Esophagus (tissue), 2 donors: ENCODE data around the gene ESPNL. TPM values are rescaled to one million over a fixed set of nuclear protein-coding genes. Genes with fewer than 3 reads are reported as not detected.

ENCODE experiments used
- H3K27ac ChIP-seq, 2 donors: one replicate each; pipeline ENCODE4 v1.5.1; 2013; ENCODE audit warnings: low read depth in 2 of 2, mild to moderate bottlenecking in 2 of 2, inconsistent platforms in 1 of 2, low read length in 1 of 2, moderate library complexity in 1 of 2
- H3K27me3 ChIP-seq, 2 donors: one replicate each; pipeline ENCODE4 v1.6.1; 2013; ENCODE audit warnings: low read length in 2 of 2, control low read depth in 1 of 2, mild to moderate bottlenecking in 1 of 2; ENCODE audit not compliant: insufficient read depth in 2 of 2, control insufficient read depth in 1 of 2
- H3K36me3 ChIP-seq, 2 donors: one replicate each; pipeline ENCODE4 v1.6.1; 2013; ENCODE audit warnings: low read length in 1 of 2; ENCODE audit not compliant: control insufficient read depth in 2 of 2, insufficient read depth in 2 of 2
- H3K4me1 ChIP-seq, 2 donors: one replicate each; pipeline ENCODE4 v1.6.1; 2013; ENCODE audit warnings: low read length in 1 of 2; ENCODE audit not compliant: control insufficient read depth in 2 of 2, insufficient read depth in 2 of 2
- H3K4me3 ChIP-seq, 2 donors: one replicate each; pipeline ENCODE4 v1.5.1; 2013; ENCODE audit warnings: low read length in 2 of 2, mild to moderate bottlenecking in 2 of 2, low read depth in 1 of 2, moderate library complexity in 1 of 2
- H3K9me3 ChIP-seq, 2 donors: one replicate each; pipeline ENCODE4 v1.6.1; 2013; ENCODE audit warnings: mild to moderate bottlenecking in 2 of 2, low read depth in 1 of 2, low read length in 1 of 2, moderate library complexity in 1 of 2; ENCODE audit not compliant: control insufficient read depth in 2 of 2, insufficient read depth in 1 of 2
- WGBS, 2 donors: extraction: QIAGEN DNeasy Blood & Tissue Kit; methylation state at CpG; one replicate each; pipeline ENCODE4 v1.1.7; 2013; 5-methylcytosine and 5-hydroxymethylcytosine counted together
- polyA plus RNA-seq, 2 donors: library from polyadenylated mRNA; stranded (reverse); fragments of 200-250 nt; gene quantifications; one replicate each; pipeline ENCODE4 v1.2.3, GENCODE V29; 2013
- donor health status: healthy with polysubstance abuse.
- donor health status: Bipolar disorder and iron deficiency.

ESPNL gene
- polyA plus RNA-seq, 2 donors: 0.09 to 0.12 TPM

DNA sequence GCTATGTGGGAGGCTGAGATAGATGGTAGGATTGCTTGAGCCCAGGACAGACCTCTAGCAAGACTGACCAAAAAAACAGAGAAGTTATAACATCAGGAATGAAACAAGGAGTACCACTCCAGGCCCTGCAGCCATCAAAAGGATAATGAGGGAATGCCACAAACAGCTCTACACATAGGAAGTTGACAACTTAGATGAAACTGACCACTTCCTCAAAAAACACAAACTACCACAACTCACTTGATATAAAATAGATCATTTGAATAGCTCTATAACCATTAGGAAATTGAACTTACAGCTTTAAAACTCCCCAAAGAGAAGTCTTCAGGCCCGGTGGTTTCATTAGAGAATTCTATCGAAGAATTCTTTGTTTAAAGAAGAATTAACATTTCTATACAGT, 12.9 kb upstream of the ESPNL start:
- Histone ChIP-seq H3K4me3 (no peak overlapping the region), H3K27me3 (no peaks in the 10 kb centered on the region), H3K36me3 (peaks cover 0 to 12% of the 10 kb centered on the region in 2 donors), H3K9me3 (no peaks in the 10 kb centered on the region), H3K27ac (no peak overlapping the region), H3K4me1 (no peaks in the 10 kb centered on the region)
- 73 to 78% methylated on average over 2 of the region's 2 CpGs for WGBS, 2 donors

DNA sequence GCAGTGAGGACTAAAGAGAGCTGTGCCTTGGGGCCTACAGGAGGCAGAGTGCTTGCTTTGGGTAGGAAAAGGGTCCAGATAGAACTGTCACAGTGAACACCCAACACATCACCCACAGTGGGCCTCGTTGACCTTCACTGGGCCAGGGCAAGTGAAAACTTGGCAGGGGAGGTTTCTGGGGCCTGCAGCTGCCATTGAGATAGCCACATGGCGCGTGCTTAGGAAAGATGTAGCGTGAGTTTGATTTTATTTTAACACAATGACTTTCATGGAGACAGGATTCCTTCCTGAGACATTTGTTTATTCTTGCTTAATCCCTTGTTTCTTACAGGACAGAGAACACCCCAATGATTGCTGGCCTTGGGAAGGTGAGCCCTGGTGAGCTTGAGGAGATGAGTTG, 9.3 kb upstream of the ESPNL start:
- H3K4me1 ChIP-seq: no peaks in the 10 kb centered on the region

DNA sequence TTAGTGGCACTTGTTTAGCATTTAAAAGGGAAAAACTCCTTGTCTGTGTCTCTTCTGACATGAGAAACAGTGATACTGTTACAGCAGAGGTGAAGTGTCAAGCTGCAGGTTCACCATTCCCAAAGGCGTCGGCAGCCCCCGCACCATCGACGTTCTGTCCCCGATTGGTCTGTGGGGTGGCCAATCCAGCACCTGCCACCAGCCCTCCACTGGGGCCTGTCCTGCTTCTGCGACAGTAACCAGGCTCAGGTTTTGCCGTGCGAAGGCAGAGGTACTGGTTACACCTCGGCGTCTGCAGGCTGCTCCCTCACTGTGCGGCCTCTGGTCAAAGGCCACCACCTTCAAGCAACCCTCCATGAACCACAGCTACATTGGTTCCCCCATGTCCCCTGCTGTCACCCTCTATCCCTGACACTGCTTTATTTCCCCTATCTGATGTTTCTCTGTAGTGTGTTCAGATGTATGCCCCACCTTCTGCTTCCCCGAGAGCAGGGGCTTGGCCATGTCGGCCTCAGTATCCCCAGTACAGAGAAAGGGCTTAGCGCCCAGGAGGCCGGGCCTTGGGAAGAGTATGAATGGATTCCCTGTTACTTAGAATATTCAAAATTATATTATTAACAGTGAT, 8.6 kb upstream of the ESPNL start:
- Histone ChIP-seq H3K27ac (no peak overlapping the region), H3K27me3 (no peaks in the 10 kb centered on the region), H3K9me3 (no peaks in the 10 kb centered on the region), H3K4me1 (no peaks in the 10 kb centered on the region), H3K36me3 (peaks cover 0 to 5% of the 10 kb centered on the region in 2 donors), H3K4me3 (no peak overlapping the region)
- 95 to 96% methylated on average over 16 of the region's 16 CpGs for WGBS, 2 donors

More for the DNA sequence above, 9.3 kb upstream of the ESPNL start:
- Histone ChIP-seq H3K36me3 (peaks cover 0 to 5% of the 10 kb centered on the region in 2 donors), H3K4me3 (no peak overlapping the region), H3K27me3 (no peaks in the 10 kb centered on the region), H3K9me3 (no peaks in the 10 kb centered on the region), H3K27ac (no peak overlapping the region)
- WGBS, 2 donors: 88 to 91% methylated on average over 4 of the region's 4 CpGs

DNA sequence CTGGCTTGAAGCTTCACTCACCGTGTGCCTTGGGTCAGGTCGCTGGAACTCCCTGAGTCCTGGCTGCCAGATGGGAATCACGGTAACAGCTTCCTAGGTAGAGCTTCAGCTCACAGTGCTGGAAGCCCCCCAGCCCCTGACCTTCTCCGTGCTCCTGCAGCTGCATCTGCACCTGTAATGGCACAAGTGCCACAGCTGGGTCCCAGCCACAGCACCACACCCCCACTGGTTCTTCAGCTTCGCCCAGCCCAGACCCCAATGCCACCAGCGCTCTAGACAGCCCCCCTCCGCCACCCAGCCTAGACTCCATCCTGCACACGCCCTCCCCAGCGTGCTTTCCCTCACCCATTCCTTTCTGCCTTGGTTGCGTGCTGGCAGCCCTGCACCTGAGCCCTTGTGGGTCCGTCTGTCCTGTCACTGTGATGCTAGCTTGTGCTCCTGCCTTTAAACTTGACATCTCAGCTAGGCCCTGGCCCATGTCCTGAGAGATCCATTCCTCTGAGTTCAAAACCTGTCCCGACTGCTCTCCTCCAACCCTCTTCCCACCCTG, 7.6 kb upstream of the ESPNL start:
- 95% methylated on average over 12 of the region's 12 CpGs for WGBS, 2 donors
- H3K27me3 ChIP-seq: no peaks in the 10 kb centered on the region
- no peaks in the 10 kb centered on the region for H3K4me1 ChIP-seq
- H3K27ac ChIP-seq: no peak overlapping the region
- H3K4me3 ChIP-seq: no peak overlapping the region
- peaks cover 0 to 5% of the 10 kb centered on the region in 2 donors for H3K36me3 ChIP-seq
- H3K9me3 ChIP-seq: no peaks in the 10 kb centered on the region

DNA sequence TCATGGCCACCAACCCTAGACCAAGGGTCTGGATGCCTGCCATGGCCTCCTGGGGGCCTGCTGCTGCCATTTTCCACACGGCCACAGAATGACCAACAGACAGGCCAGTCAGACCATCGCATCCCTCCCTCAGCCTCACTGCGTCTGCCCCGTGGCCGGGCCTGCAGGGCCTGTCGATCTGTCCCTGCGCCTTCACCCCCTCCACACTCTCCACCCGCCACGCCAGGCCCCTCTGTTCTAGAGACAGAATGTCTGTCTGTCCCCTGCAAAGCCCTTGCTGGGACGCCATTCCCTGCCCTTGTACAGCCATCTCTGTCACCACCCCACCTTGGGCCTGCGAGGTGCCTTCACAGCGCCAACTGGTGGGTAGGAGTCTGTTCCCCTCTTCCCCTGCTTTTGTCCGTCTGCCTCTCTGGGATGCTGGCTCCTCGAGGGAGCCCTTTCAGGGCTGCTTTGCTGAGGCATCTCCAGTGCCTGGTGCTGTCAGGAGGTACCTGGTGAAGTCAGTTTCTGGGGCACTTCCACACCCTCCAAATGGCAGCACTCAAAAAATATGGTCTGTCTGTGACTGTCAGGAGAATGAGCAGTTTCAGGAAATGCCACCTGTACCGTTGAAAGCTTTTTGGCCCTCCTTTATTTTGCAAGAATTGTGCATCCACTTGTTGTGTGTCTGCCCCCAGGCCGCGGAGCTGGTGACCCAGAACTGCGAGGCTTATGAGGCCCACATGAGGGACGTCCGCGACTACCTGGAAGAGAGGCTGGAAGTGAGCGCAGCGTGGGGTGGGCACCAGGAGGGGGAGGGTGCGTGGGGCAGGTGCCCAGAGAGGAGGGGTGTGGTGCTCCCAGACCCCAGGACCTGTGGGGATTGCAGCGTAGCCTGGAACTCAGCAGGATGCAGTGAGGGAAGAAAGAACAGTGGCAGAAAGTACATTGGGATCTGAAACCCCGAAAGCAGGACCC, 6.7 kb upstream of the ESPNL start:
- Histone ChIP-seq H3K36me3 (peaks cover 0 to 5% of the 10 kb centered on the region in 2 donors), H3K4me3 (no peak overlapping the region), H3K27ac (no peak overlapping the region), H3K27me3 (no peaks in the 10 kb centered on the region), H3K4me1 (peaks cover 0 to 3% of the 10 kb centered on the region in 2 donors), H3K9me3 (no peaks in the 10 kb centered on the region)
- 88 to 91% methylated on average over 26 of the region's 26 CpGs for WGBS, 2 donors

DNA sequence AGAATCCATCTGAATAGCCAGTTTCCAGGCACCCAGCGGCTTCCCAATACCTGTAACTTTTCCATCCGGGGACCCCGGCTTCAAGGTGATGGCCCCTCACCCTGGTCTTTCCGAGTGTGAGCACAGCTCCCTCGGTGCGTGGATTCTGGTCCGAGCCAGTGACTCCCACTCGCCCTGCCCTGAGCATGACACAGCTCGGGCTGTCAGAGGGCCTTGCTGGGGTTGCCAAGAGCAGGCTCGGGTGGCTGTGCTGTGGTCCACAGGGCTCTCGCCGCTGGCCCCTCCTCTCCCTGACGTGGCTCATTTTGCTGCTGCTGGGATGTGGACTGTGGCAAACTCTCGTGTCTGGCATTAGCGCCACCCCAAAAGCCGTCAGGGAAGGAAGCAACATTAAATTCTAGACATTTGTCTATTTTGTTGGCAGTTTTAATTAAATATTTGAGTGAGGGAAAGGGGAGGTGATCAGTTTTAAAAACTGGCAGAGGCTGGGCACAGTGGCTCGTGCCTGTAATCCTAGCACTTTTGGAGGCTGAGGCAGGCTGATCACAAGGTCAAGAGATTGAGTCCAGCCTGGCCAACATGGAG, 5.6 kb upstream of the ESPNL start:
- peaks cover 0 to 6% of the 10 kb centered on the region in 2 donors for H3K4me1 ChIP-seq
- 88 to 92% methylated on average over 17 of the region's 17 CpGs for WGBS, 2 donors
- H3K9me3 ChIP-seq: no peaks in the 10 kb centered on the region
- peaks cover 0 to 5% of the 10 kb centered on the region in 2 donors for H3K36me3 ChIP-seq
- H3K27me3 ChIP-seq: no peaks in the 10 kb centered on the region
- no peak overlapping the region for H3K27ac ChIP-seq
- no peak overlapping the region for H3K4me3 ChIP-seq

DNA sequence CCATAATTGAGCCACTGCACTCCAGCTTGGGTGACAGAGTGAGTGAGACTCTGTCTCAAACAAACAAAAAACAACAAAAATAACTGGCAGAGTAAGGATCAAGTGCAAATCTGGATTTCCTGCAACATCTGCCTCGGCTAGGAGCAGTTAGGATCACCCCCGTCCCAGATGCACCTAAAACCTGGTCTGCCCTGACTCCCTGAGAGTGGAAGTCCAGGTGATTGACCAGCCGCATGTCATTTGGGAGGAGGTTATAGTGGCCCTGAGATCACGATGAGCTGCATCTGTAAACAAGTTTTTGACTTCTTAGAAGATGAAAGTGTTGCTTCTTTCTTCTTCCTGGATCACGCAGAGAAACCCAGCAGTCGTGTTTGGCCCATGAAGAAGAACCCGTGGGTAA, 5.0 kb upstream of the ESPNL start:
- Histone ChIP-seq H3K4me3 (no peak overlapping the region), H3K27me3 (no peaks in the 10 kb centered on the region), H3K4me1 (peaks cover 0 to 6% of the 10 kb centered on the region in 2 donors), H3K9me3 (no peaks in the 10 kb centered on the region), H3K36me3 (peaks cover 0 to 5% of the 10 kb centered on the region in 2 donors), H3K27ac (no peak overlapping the region)
- 86 to 91% methylated on average over 7 of the region's 7 CpGs for WGBS, 2 donors

DNA sequence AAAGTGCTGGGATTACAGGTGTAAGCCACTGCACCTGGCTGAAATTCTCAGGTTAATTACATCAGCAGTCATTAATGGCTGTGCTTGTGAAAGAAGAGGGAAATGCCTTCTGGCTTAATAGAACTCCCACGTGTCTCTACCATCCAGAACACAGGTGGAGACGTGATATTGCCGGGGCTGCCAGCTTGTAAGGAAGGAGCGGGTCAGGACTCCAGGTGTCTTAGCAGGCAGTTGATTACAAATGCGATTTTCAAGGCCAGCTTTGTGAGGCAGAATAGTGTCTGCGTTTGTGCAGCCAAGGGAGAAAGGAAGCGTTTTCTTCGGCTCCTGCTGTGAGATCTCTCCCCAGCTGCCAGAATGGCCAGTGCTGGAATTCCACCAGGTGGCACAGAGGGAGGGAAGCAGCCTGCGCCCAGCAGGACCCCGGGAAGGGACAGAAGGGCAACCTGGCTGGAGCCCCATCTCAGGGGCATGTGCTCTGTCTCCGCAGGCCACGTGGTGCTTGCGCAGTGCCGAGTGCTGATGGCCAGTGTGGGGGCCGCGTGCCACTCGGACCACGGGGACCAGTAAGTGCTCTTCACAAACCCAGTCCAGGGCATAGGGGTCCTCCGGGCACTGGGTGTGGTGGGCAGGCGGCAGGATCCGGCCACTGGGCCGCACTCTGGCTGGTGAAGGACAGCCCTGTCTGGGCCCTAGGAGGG, 3.7 kb upstream of the ESPNL start:
- 69 to 79% methylated on average over 22 of the region's 22 CpGs for WGBS, 2 donors
- peaks cover 0 to 6% of the 10 kb centered on the region in 2 donors for H3K4me1 ChIP-seq
- H3K27ac ChIP-seq: no peak overlapping the region
- H3K9me3 ChIP-seq: no peaks in the 10 kb centered on the region
- H3K27me3 ChIP-seq: no peaks in the 10 kb centered on the region
- no peak overlapping the region for H3K4me3 ChIP-seq
- H3K36me3 ChIP-seq: peaks cover 0 to 5% of the 10 kb centered on the region in 2 donors
